Lower leg skin (tissue), 3 donors: ENCODE results near the gene EEF1AKMT4.

Source experiments
- CTCF ChIP-seq, 3 donors: fragments of 450-650 bp; IDR thresholded peaks; one replicate each; pipeline ENCODE4 v1.5.1; 2016; ENCODE audit warnings: antibody characterized with exemption in 3 of 3, mild to moderate bottlenecking in 3 of 3, moderate library complexity in 2 of 3
- POLR2A ChIP-seq, 2 donors: fragments of 450-650 bp; IDR thresholded peaks; one replicate each; pipeline ENCODE4 v1.6.1; 2016 to 2017; ENCODE audit warnings: antibody characterized with exemption in 2 of 2, mild to moderate bottlenecking in 1 of 2, moderate library complexity in 1 of 2

GRCh38 chr3:184296616-184297015 lies 47.1 kb downstream of the EEF1AKMT4 start:
- no peak for TF ChIP-seq CTCF (IDR thresholded peaks at IDR 0.05)
- no peak for TF ChIP-seq POLR2A (IDR thresholded peaks at IDR 0.05)
